H9 (cell line): ENCODE results near the gene GAS5. TPM values are rescaled to one million over a fixed set of nuclear protein-coding genes. Genes with fewer than 3 reads are reported as not detected.

ENCODE experiments used
- DNase-seq: peaks from one replicate; pipeline ENCODE4 v3.0.0-alpha.2; 2017
- H2AFZ ChIP-seq: one replicate; pipeline ENCODE4 v1.6.1; 2013; ENCODE audit warnings: mild to moderate bottlenecking, low read length, control low read depth, moderate library complexity
- H2AK5ac ChIP-seq: 2 replicates; pipeline ENCODE4 v1.6.1; 2013; ENCODE audit warnings: low read length, control low read depth, mixed read lengths; ENCODE audit not compliant: insufficient read length
- H2BK120ac ChIP-seq: one replicate; pipeline ENCODE4 v1.6.1; 2013; ENCODE audit warnings: low read depth, mild to moderate bottlenecking, low read length, control low read depth, inconsistent platforms; ENCODE audit not compliant: poor library complexity, severe bottlenecking
- H2BK12ac ChIP-seq: 2 replicates; pipeline ENCODE4 v1.6.1; 2013; ENCODE audit warnings: low read length, control low read depth, mixed read lengths, low read depth; ENCODE audit not compliant: insufficient read length
- H2BK15ac ChIP-seq: 2 replicates; pipeline ENCODE4 v1.6.1; 2013; ENCODE audit warnings: low read depth, low read length, control low read depth
- H2BK20ac ChIP-seq: one replicate; pipeline ENCODE4 v1.6.1; 2013; ENCODE audit warnings: low read depth, mild to moderate bottlenecking, low read length, control low read depth, inconsistent platforms; ENCODE audit not compliant: poor library complexity, severe bottlenecking
- H2BK5ac ChIP-seq: 2 replicates; pipeline ENCODE4 v1.6.1; 2013; ENCODE audit warnings: low read length, control low read depth, mixed read lengths; ENCODE audit not compliant: insufficient read length
- H3K14ac ChIP-seq: 2 replicates; pipeline ENCODE4 v1.6.1; 2013; ENCODE audit warnings: low read length, control low read depth; ENCODE audit not compliant: insufficient read depth
- H3K18ac ChIP-seq: 2 replicates; pipeline ENCODE4 v1.6.1; 2013; ENCODE audit warnings: low read depth, mild to moderate bottlenecking, mixed read lengths, low read length, control low read depth; ENCODE audit not compliant: insufficient read length
- H3K23ac ChIP-seq: 2 replicates; pipeline ENCODE4 v1.6.1; 2013; ENCODE audit warnings: low read length, control low read depth, mixed read lengths, low read depth; ENCODE audit not compliant: insufficient read length
- H3K23me2 ChIP-seq: 2 replicates; pipeline ENCODE4 v1.6.1; 2013; ENCODE audit warnings: low read depth, mild to moderate bottlenecking, mixed read lengths, low read length, control low read depth; ENCODE audit not compliant: insufficient read length, poor library complexity, severe bottlenecking
- H3K27ac ChIP-seq: 2 replicates; pipeline ENCODE4 v1.5.1; 2013; ENCODE audit warnings: low read length, control low read depth, mixed read lengths, low read depth; ENCODE audit not compliant: insufficient read length
- H3K27me3 ChIP-seq: 2 replicates; pipeline ENCODE4 v1.6.1; 2013; ENCODE audit warnings: low read length, control low read depth, inconsistent platforms; ENCODE audit not compliant: insufficient read depth
- H3K4ac ChIP-seq: 2 replicates; pipeline ENCODE4 v1.6.1; 2013; ENCODE audit warnings: low read depth, mild to moderate bottlenecking, control low read depth, inconsistent platforms, low read length, moderate library complexity
- H3K4me1 ChIP-seq: 2 replicates; pipeline ENCODE4 v1.6.1; 2013; ENCODE audit warnings: low read length, control low read depth, inconsistent platforms; ENCODE audit not compliant: insufficient read depth
- H3K4me2 ChIP-seq: 2 replicates; pipeline ENCODE4 v1.6.1; 2013; ENCODE audit warnings: low read length, control low read depth, mixed read lengths; ENCODE audit not compliant: insufficient read length, insufficient read depth
- H3K56ac ChIP-seq: 2 replicates; pipeline ENCODE4 v1.6.1; 2013; ENCODE audit warnings: low read depth, mild to moderate bottlenecking, mixed read lengths, low read length, control low read depth; ENCODE audit not compliant: insufficient read length
- H3K79me1 ChIP-seq: 2 replicates; pipeline ENCODE4 v1.6.1; 2013; ENCODE audit warnings: low read depth, mild to moderate bottlenecking, moderate library complexity, low read length, control low read depth, inconsistent platforms; ENCODE audit not compliant: insufficient read depth, poor library complexity, severe bottlenecking
- H3K79me2 ChIP-seq: 2 replicates; pipeline ENCODE4 v1.6.1; 2013; ENCODE audit warnings: low read length, control low read depth, inconsistent platforms; ENCODE audit not compliant: insufficient read depth
- H3K9ac ChIP-seq: 2 replicates; pipeline ENCODE4 v1.6.1; 2013; ENCODE audit warnings: low read length, control low read depth, mixed read lengths; ENCODE audit not compliant: insufficient read length; ENCODE audit errors: extremely low read depth
- H3K9me3 ChIP-seq: one replicate; pipeline ENCODE4 v1.6.1; 2013; ENCODE audit warnings: low read depth, low read length, inconsistent platforms; ENCODE audit not compliant: control insufficient read depth
- H3T11ph ChIP-seq: one replicate; pipeline ENCODE4 v1.6.1; 2013; ENCODE audit warnings: mild to moderate bottlenecking, low read length, control low read depth, inconsistent platforms
- H4K20me1 ChIP-seq: one replicate; pipeline ENCODE4 v1.6.1; 2013; ENCODE audit not compliant: control insufficient read depth, insufficient read length, insufficient read depth
- H4K5ac ChIP-seq: 2 replicates; pipeline ENCODE4 v1.6.1; 2013; ENCODE audit warnings: low read depth, mild to moderate bottlenecking, mixed read lengths, low read length, control low read depth; ENCODE audit not compliant: insufficient read length
- H4K8ac ChIP-seq: replicated peaks from 2 replicates; pipeline ENCODE4 v1.6.1; 2013; ENCODE audit warnings: low read length, control low read depth, mixed read lengths, low read depth; ENCODE audit not compliant: insufficient read length
- H4K91ac ChIP-seq: 2 replicates; pipeline ENCODE4 v1.6.1; 2013; ENCODE audit warnings: low read depth, mild to moderate bottlenecking, moderate library complexity, mixed read lengths, low read length, control low read depth; ENCODE audit not compliant: insufficient read length
- H3K27ac Mint-ChIP-seq, 3 experiments: 2 replicates in 2 of 3; 3 replicates in 1 of 3; pipeline ENCODE4 v1.8.0; 2020 to 2021; ENCODE audit warnings: mixed read lengths in 3 of 3, mild to moderate bottlenecking in 1 of 3, moderate library complexity in 1 of 3
- H3K27me3 Mint-ChIP-seq: 2 replicates; pipeline ENCODE4 v1.8.0; 2021; ENCODE audit warnings: low read depth, mild to moderate bottlenecking, moderate library complexity, mixed read lengths
- H3K36me3 Mint-ChIP-seq, 3 experiments: 2 replicates in 2 of 3; 3 replicates in 1 of 3; pipeline ENCODE4 v1.8.0; 2020 to 2021; ENCODE audit warnings: low read depth in 3 of 3, mixed read lengths in 3 of 3; ENCODE audit not compliant: insufficient read depth in 1 of 3
- H3K4me1 Mint-ChIP-seq, 2 experiments: 2 replicates each; pipeline ENCODE4 v1.8.0; 2020; ENCODE audit warnings: mixed read lengths in 2 of 2
- H3K4me3 Mint-ChIP-seq, 2 experiments: 2 replicates in 1 of 2; 3 replicates in 1 of 2; pipeline ENCODE4 v1.8.0; 2020 to 2021; ENCODE audit warnings: mild to moderate bottlenecking in 2 of 2, mixed read lengths in 2 of 2, moderate library complexity in 1 of 2
- H3K9me3 Mint-ChIP-seq, 2 experiments: 2 replicates in 1 of 2; 3 replicates in 1 of 2; pipeline ENCODE4 v1.8.0; 2020; ENCODE audit warnings: mild to moderate bottlenecking in 2 of 2, mixed read lengths in 2 of 2, moderate library complexity in 1 of 2
- CTCF ChIP-seq: fragments of 200-600 bp; sonication (generic); conservative IDR thresholded peaks from 3 replicates; pipeline ENCODE4 v1.8.0; 2021; ENCODE audit warnings: antibody characterized with exemption, mild to moderate bottlenecking
- WGBS: extraction: QIAGEN DNeasy Blood & Tissue Kit; methylation state at CpG from one replicate; pipeline ENCODE4 v1.1.7; 2013; ENCODE audit warnings: missing lambda C conversion rate, low lambda C conversion rate, mixed read lengths; ENCODE audit not compliant: insufficient read length; ENCODE audit errors: extremely low coverage; 5-methylcytosine and 5-hydroxymethylcytosine counted together
- total RNA-seq: library from RNA; stranded (reverse); gene quantifications from 2 replicates; pipeline ENCODE4 v1.2.1, GENCODE V29; 2021

Gene GAS5
- total RNA-seq, 1 experiment from 2014 or later = 690 TPM

GRCh38 chr1:173917149-173917548 lies 49.4 kb upstream of the GAS5 start, which contains the start of gene SERPINC1:
Gene SERPINC1, minus strand, starts transcription at chr1:173917327. Its CDS starts 68 bp downstream, at chr1:173917259.
- no peak within 1 kb of the TSS for H3K18ac ChIP-seq
- no peaks in the 10 kb centered on the region for H3K23me2 ChIP-seq
- no peak within 1 kb of the TSS for H3K14ac ChIP-seq
- no peaks in the 10 kb centered on the region for H3K27me3 ChIP-seq
- no peak within 1 kb of the TSS for H4K5ac ChIP-seq
- no peak within 1 kb of the TSS for H3K56ac ChIP-seq
- Mint-ChIP-seq H3K27me3 (peaks cover 3% of the 10 kb centered on the region; the same call in 1 of the 2 replicates), H3K9me3 (no peaks in the 10 kb centered on the region), H3K36me3 (no peaks in the 10 kb centered on the region), H3K4me1 (no peaks in the 10 kb centered on the region), H3K4me3 (no peak within 1 kb of the TSS), H3K27ac (peak within 1 kb of the TSS in 2 of 3 experiments; percentile 6 to 56; a peak in 1 of 7 replicates)
- no peak within 1 kb of the TSS for H2BK120ac ChIP-seq
- no peak within 1 kb of the TSS for H4K8ac ChIP-seq
- no peaks in the 10 kb centered on the region for H3K4me1 ChIP-seq
- H3K4ac ChIP-seq = no peak within 1 kb of the TSS
- DNase-seq = no peak
- no peak within 1 kb of the TSS for H3T11ph ChIP-seq
- no peaks in the 10 kb centered on the region for H3K9me3 ChIP-seq
- H2BK12ac ChIP-seq = no peak within 1 kb of the TSS
- H3K27ac ChIP-seq = no peak within 1 kb of the TSS
- no peak within 1 kb of the TSS for H3K4me2 ChIP-seq
- no peak within 1 kb of the TSS for H2AFZ ChIP-seq
- H4K91ac ChIP-seq = no peak within 1 kb of the TSS
- H2AK5ac ChIP-seq = no peak within 1 kb of the TSS
- no peak within 1 kb of the TSS for H2BK15ac ChIP-seq
- H4K20me1 ChIP-seq = no peaks in the 10 kb centered on the region
- no peaks in the 10 kb centered on the region for H3K79me1 ChIP-seq
- H3K23ac ChIP-seq = no peak within 1 kb of the TSS
- H2BK5ac ChIP-seq = no peak within 1 kb of the TSS
- no peak within 1 kb of the TSS for H2BK20ac ChIP-seq
- WGBS = no CpG with 5 or more reads among the region's 3 CpGs
- no peaks in the 10 kb centered on the region for H3K79me2 ChIP-seq
- no peak for TF ChIP-seq CTCF
- no peak within 1 kb of the TSS for H3K9ac ChIP-seq
